Measurements from ENCODE around the gene APPL2.
"Not testable (repeated sequence)": the region's sequence is repeated elsewhere in the genome, so short reads cannot be mapped to it uniquely, and the experiment has no call there.

The APPL2 gene

GRCh38 chr12:105194947-105195346 is 41.0 kb downstream of the APPL2 start:
- H3K4me3 ChIP-seq (replicated peaks in 1 of 2; ENCODE audit: low read depth in 2 of 2, low read length in 2 of 2) = no peak overlapping the region
- no peak for TF ChIP-seq CTCF (IDR thresholded peaks at IDR 0.05; ENCODE audit: low read depth, low read length)
- DNase-seq (ENCODE audit: low read depth in 2 of 2) = no peak

- DNase-seq (ENCODE audit: low read depth in 2 of 2) = no peak
- no peak overlapping the region for H3K4me3 ChIP-seq (replicated peaks in 1 of 2; ENCODE audit: low read depth in 2 of 2, low read length in 2 of 2)
- no peak for TF ChIP-seq CTCF (IDR thresholded peaks at IDR 0.05; ENCODE audit: low read depth, low read length)
These were observed 43.2 kb downstream of the APPL2 start for GRCh38 chr12:105192624-105193225.

GRCh38 chr12:105190530-105190929 is 45.4 kb downstream of the APPL2 start:
- DNase-seq (ENCODE audit: low read depth in 2 of 2) = no peak
- TF ChIP-seq CTCF (IDR thresholded peaks at IDR 0.05; ENCODE audit: low read depth, low read length) = no peak
- H3K4me3 ChIP-seq (replicated peaks in 1 of 2; ENCODE audit: low read depth in 2 of 2, low read length in 2 of 2) = no peak overlapping the region

GRCh38 chr12:105189293-105189692 is 46.7 kb downstream of the APPL2 start:
- H3K4me3 ChIP-seq (replicated peaks in 1 of 2; ENCODE audit: low read depth in 2 of 2, low read length in 2 of 2) = no peak overlapping the region
- no peak for TF ChIP-seq CTCF (IDR thresholded peaks at IDR 0.05; ENCODE audit: low read depth, low read length)
- no peak for DNase-seq (ENCODE audit: low read depth in 2 of 2)

- H3K4me3 ChIP-seq (replicated peaks in 1 of 2; ENCODE audit: low read depth in 2 of 2, low read length in 2 of 2); DNase-seq (ENCODE audit: low read depth in 2 of 2): not testable (repeated sequence)
These were observed 52.0 kb downstream of the APPL2 start for GRCh38 chr12:105183976-105184375.

- not testable (repeated sequence) for DNase-seq (ENCODE audit: low read depth in 2 of 2); H3K4me3 ChIP-seq (replicated peaks in 1 of 2; ENCODE audit: low read depth in 2 of 2, low read length in 2 of 2)
These were observed 52.6 kb downstream of the APPL2 start for GRCh38 chr12:105183406-105183805.

GRCh38 chr12:105179114-105179513 is 56.9 kb downstream of the APPL2 start:
- H3K4me3 ChIP-seq (replicated peaks in 1 of 2; ENCODE audit: low read depth in 2 of 2, low read length in 2 of 2); DNase-seq (ENCODE audit: low read depth in 2 of 2): not testable (repeated sequence)

GRCh38 chr12:105177208-105177607 is 58.8 kb downstream of the APPL2 start:
- no peak for TF ChIP-seq CTCF (IDR thresholded peaks at IDR 0.05; ENCODE audit: low read depth, low read length)
- DNase-seq (ENCODE audit: low read depth in 2 of 2) = no peak
- no peak overlapping the region for H3K4me3 ChIP-seq (replicated peaks in 1 of 2; ENCODE audit: low read depth in 2 of 2, low read length in 2 of 2)
